NCI-H2029 treated with DMSO at 0.1 percent for 48 hours (cell line): Measurements from ENCODE around the gene PPP4R1.

Experiments used
- DNase-seq: peaks from one replicate; lab custom pipeline; 2025; lab: John Stamatoyannopoulos, UW

The PPP4R1 gene

DNA sequence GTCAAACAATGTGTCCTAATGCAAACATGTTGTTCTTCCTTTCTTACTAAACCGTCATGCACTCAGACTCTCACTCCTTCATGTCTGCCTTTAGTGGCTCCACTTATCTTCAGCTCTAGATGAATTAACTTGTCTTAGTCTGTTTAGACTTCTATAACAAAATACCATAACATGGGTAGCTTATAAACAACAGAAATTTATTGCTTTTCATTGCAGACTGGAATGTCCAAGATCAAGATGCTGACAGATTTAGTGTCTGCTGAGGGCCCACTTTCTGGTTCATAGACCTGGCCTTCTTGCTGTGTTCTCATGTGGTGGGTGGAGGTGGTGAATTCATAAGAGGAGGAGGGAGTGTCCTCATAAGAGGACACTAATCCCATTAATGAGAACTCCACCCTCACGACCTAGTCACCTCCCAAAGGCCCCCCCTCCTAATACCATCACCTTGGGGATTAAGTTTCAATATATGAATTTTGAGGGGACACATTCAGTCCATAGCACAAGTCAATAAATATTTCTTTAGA lies 106.7 kb downstream of the PPP4R1 start:
- no peak for DNase-seq

DNA sequence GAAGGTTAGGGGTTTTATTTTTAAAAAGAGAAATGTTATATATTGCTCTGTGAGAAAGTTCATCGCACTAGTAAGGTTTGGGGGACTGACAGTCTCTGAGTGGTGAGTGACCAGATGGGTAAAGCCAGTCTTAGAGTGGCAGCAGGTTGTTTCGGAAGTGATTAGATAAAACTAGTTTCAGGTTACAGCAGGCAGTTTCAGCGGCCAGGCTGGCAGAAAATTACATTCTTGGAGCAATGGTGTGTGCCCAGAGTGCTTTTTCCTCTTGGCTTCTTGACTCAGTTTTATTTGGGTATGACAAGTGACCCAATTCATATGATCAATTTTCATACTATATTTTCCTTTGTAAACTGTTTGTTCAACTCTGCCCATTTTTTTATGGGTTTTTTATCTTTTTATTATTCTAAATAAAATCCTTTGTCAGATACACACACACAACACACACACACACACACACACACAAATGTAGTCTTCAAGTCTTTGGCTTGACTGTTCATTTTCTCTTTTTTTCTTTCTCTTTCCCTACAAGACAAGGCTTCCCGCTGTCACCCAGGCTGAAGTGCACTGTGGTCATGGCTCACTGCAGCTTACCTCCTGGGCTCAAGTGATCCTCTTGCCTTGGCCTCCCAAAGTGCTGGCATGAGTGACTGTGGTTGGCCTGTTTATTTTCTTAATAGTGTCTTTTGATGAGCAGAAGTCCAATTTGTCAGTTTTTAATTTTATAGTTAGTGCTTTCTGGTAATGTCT lies 108.1 kb downstream of the PPP4R1 start:
- peak; percentile 42 for DNase-seq
